A673 (cell line): ENCODE data around the gene RPGR. TPM values are rescaled to one million over a fixed set of nuclear protein-coding genes. Genes with fewer than 3 reads are reported as not detected.

Source experiments
- BruUV-seq: library from RNA; stranded (reverse); fragments of 400-500 nt; replicated peaks from 2 replicates; lab custom pipeline; 2021; lab: Mats Ljungman, UMichigan
- CTCF ChIA-PET: fragments of 300-600 bp; sonication (Branson Sonifier 250); formaldehyde crosslinking; loops from one replicate; lab custom pipeline; 2022; ENCODE audit warnings: antibody characterized with exemption; lab: Charles Lee
- POLR2A ChIA-PET: fragments of 300-600 bp; sonication (Branson Sonifier 250); formaldehyde crosslinking; loops from one replicate; lab custom pipeline; 2022; ENCODE audit warnings: antibody characterized with exemption; ENCODE audit not compliant: low non-redundant PET; lab: Charles Lee
- DNase-seq: peaks from one replicate; pipeline ENCODE4 v3.0.0-alpha.2; 2015; ENCODE audit warnings: low spot score
- H3K27ac ChIP-seq: fragments of 200-600 bp; sonication (generic); 2 replicates; pipeline ENCODE4 v1.5.1; 2016; ENCODE audit warnings: mixed run types, low read depth, mild to moderate bottlenecking, mixed read lengths, antibody characterized with exemption, low read length; ENCODE audit not compliant: poor library complexity, severe bottlenecking
- H3K27me3 ChIP-seq: fragments of 200-600 bp; sonication (generic); replicated peaks from 2 replicates; pipeline ENCODE4 v1.6.1; 2017; ENCODE audit warnings: mixed run types, low read depth, mild to moderate bottlenecking, mixed read lengths, antibody characterized with exemption, low read length; ENCODE audit not compliant: insufficient read depth, poor library complexity
- H3K36me3 ChIP-seq: fragments of 200-600 bp; sonication (generic); 2 replicates; pipeline ENCODE4 v1.6.1; 2016; ENCODE audit warnings: mixed run types, mild to moderate bottlenecking, mixed read lengths, antibody characterized with exemption, low read length; ENCODE audit not compliant: insufficient read depth, poor library complexity, severe bottlenecking
- H3K4me1 ChIP-seq: fragments of 200-600 bp; sonication (generic); 2 replicates; pipeline ENCODE4 v1.6.1; 2017; ENCODE audit warnings: mixed run types, mild to moderate bottlenecking, mixed read lengths, antibody characterized with exemption, low read length; ENCODE audit not compliant: insufficient read depth, poor library complexity, severe bottlenecking
- H3K4me3 ChIP-seq: fragments of 200-600 bp; sonication (generic); 2 replicates; pipeline ENCODE4 v1.5.1; 2016; ENCODE audit warnings: low read depth, mixed run types, mild to moderate bottlenecking, mixed read lengths, low read length; ENCODE audit not compliant: poor library complexity, severe bottlenecking
- H3K9me3 ChIP-seq: fragments of 200-600 bp; sonication (generic); 2 replicates; pipeline ENCODE4 v1.6.1; 2016; ENCODE audit warnings: mixed run types, low read depth, mild to moderate bottlenecking, mixed read lengths, antibody characterized with exemption, low read length; ENCODE audit not compliant: poor library complexity, severe bottlenecking
- CTCF ChIP-seq: fragments of 300-800, 200-600 bp; sonication (generic); conservative IDR thresholded peaks from 2 replicates; pipeline ENCODE4 v1.5.1; 2017; ENCODE audit warnings: low read depth, mild to moderate bottlenecking, antibody characterized with exemption, low read length, moderate library complexity, mixed read lengths
- EZH2 ChIP-seq: fragments of 200-600 bp; sonication (generic); IDR thresholded peaks from 2 replicates; pipeline ENCODE4 v1.6.1; 2017; ENCODE audit warnings: borderline replicate concordance, low read depth, mild to moderate bottlenecking, mixed read lengths, antibody characterized with exemption, low read length; ENCODE audit not compliant: poor library complexity, severe bottlenecking
- intact Hi-C: fragments of 100-400 bp; cut with micrococcal nuclease; formaldehyde crosslinking; loops from one replicate; pipeline ENCODE4 v1.10.0; 2022; ENCODE audit not compliant: unreplicated experiment
- total RNA-seq: library from RNA; stranded (reverse); gene quantifications from 2 replicates; pipeline ENCODE4 v1.2.3, GENCODE V29; 2021

RPGR gene
- total RNA-seq, 1 experiment from 2014 or later, result 15.1 TPM

DNA sequence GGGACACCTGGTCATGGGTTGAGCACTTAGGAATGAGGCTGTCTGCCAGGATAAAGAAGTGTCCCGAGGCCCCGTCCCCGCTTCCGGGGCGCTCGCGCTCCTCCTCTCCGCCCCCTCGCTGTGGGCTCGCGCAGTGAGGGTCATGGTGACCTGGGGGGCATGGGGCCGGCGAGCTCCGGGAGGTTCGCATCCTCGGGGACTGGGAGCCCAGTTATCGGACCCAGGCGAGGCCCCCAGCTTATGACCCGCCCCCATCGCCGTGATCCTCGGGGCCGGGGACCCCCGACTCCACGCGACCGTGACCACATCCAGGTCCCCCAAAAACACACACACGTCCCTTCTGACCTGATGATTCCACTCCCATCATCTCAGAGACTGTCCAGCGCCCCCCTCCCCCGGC lies 71.3 kb downstream of the RPGR start:
- TF ChIP-seq EZH2 (no peak), CTCF (no peak)
- ChIA-PET POLR2A (no interaction called here), CTCF (no interaction called here)
- no TSS peak for BruUV-seq
- Histone ChIP-seq H3K9me3 (no peaks in the 10 kb centered on the region), H3K27me3 (no peaks in the 10 kb centered on the region), H3K4me3 (no peak overlapping the region), H3K36me3 (no peaks in the 10 kb centered on the region), H3K27ac (no peak overlapping the region), H3K4me1 (no peaks in the 10 kb centered on the region)
- intact Hi-C loops, result no loop called here
- no peak for DNase-seq

- Histone ChIP-seq H3K27me3 (no peaks in the 10 kb centered on the region), H3K9me3 (no peaks in the 10 kb centered on the region), H3K27ac (no peak overlapping the region), H3K4me1 (no peaks in the 10 kb centered on the region), H3K36me3 (no peaks in the 10 kb centered on the region), H3K4me3 (no peak overlapping the region)
- ChIA-PET CTCF (no interaction called here), POLR2A (no interaction called here)
- no peak for TF ChIP-seq CTCF
- TF ChIP-seq EZH2, result no peak
- intact Hi-C loops, result no loop called here
- no peak for DNase-seq
- no TSS peak for BruUV-seq
These were observed 77.3 kb downstream of the RPGR start for GRCh38 chrX:38249965-38250364.

- Histone ChIP-seq H3K9me3 (no peaks in the 10 kb centered on the region), H3K4me3 (no peak overlapping the region), H3K4me1 (no peaks in the 10 kb centered on the region), H3K36me3 (no peaks in the 10 kb centered on the region), H3K27me3 (no peaks in the 10 kb centered on the region), H3K27ac (no peak overlapping the region)
- POLR2A ChIA-PET, result no interaction called here
- intact Hi-C loops, result no loop called here
- CTCF ChIA-PET, result no interaction called here
- BruUV-seq, result no TSS peak
- no peak for TF ChIP-seq EZH2
- no peak for TF ChIP-seq CTCF
- no peak for DNase-seq
These were observed 80.3 kb downstream of the RPGR start for GRCh38 chrX:38247051-38247450.
